H9 (cell line): ENCODE measurements around the gene FBXL7. TPM values are rescaled to one million over a fixed set of nuclear protein-coding genes. Genes with fewer than 3 reads are reported as not detected.

Source experiments
- DNase-seq: peaks from one replicate; pipeline ENCODE4 v3.0.0-alpha.2; 2017
- H2AFZ ChIP-seq: one replicate; pipeline ENCODE4 v1.6.1; 2013; ENCODE audit warnings: mild to moderate bottlenecking, low read length, control low read depth, moderate library complexity
- H2AK5ac ChIP-seq: 2 replicates; pipeline ENCODE4 v1.6.1; 2013; ENCODE audit warnings: low read length, control low read depth, mixed read lengths; ENCODE audit not compliant: insufficient read length
- H2BK120ac ChIP-seq: one replicate; pipeline ENCODE4 v1.6.1; 2013; ENCODE audit warnings: low read depth, mild to moderate bottlenecking, low read length, control low read depth, inconsistent platforms; ENCODE audit not compliant: poor library complexity, severe bottlenecking
- H2BK12ac ChIP-seq: 2 replicates; pipeline ENCODE4 v1.6.1; 2013; ENCODE audit warnings: low read length, control low read depth, mixed read lengths, low read depth; ENCODE audit not compliant: insufficient read length
- H2BK15ac ChIP-seq: 2 replicates; pipeline ENCODE4 v1.6.1; 2013; ENCODE audit warnings: low read depth, low read length, control low read depth
- H2BK20ac ChIP-seq: one replicate; pipeline ENCODE4 v1.6.1; 2013; ENCODE audit warnings: low read depth, mild to moderate bottlenecking, low read length, control low read depth, inconsistent platforms; ENCODE audit not compliant: poor library complexity, severe bottlenecking
- H2BK5ac ChIP-seq: 2 replicates; pipeline ENCODE4 v1.6.1; 2013; ENCODE audit warnings: low read length, control low read depth, mixed read lengths; ENCODE audit not compliant: insufficient read length
- H3K14ac ChIP-seq: 2 replicates; pipeline ENCODE4 v1.6.1; 2013; ENCODE audit warnings: low read length, control low read depth; ENCODE audit not compliant: insufficient read depth
- H3K18ac ChIP-seq: 2 replicates; pipeline ENCODE4 v1.6.1; 2013; ENCODE audit warnings: low read depth, mild to moderate bottlenecking, mixed read lengths, low read length, control low read depth; ENCODE audit not compliant: insufficient read length
- H3K23ac ChIP-seq: 2 replicates; pipeline ENCODE4 v1.6.1; 2013; ENCODE audit warnings: low read length, control low read depth, mixed read lengths, low read depth; ENCODE audit not compliant: insufficient read length
- H3K23me2 ChIP-seq: 2 replicates; pipeline ENCODE4 v1.6.1; 2013; ENCODE audit warnings: low read depth, mild to moderate bottlenecking, mixed read lengths, low read length, control low read depth; ENCODE audit not compliant: insufficient read length, poor library complexity, severe bottlenecking
- H3K27ac ChIP-seq: 2 replicates; pipeline ENCODE4 v1.5.1; 2013; ENCODE audit warnings: low read length, control low read depth, mixed read lengths, low read depth; ENCODE audit not compliant: insufficient read length
- H3K27me3 ChIP-seq: 2 replicates; pipeline ENCODE4 v1.6.1; 2013; ENCODE audit warnings: low read length, control low read depth, inconsistent platforms; ENCODE audit not compliant: insufficient read depth
- H3K4ac ChIP-seq: 2 replicates; pipeline ENCODE4 v1.6.1; 2013; ENCODE audit warnings: low read depth, mild to moderate bottlenecking, control low read depth, inconsistent platforms, low read length, moderate library complexity
- H3K4me1 ChIP-seq: 2 replicates; pipeline ENCODE4 v1.6.1; 2013; ENCODE audit warnings: low read length, control low read depth, inconsistent platforms; ENCODE audit not compliant: insufficient read depth
- H3K4me2 ChIP-seq: 2 replicates; pipeline ENCODE4 v1.6.1; 2013; ENCODE audit warnings: low read length, control low read depth, mixed read lengths; ENCODE audit not compliant: insufficient read length, insufficient read depth
- H3K56ac ChIP-seq: 2 replicates; pipeline ENCODE4 v1.6.1; 2013; ENCODE audit warnings: low read depth, mild to moderate bottlenecking, mixed read lengths, low read length, control low read depth; ENCODE audit not compliant: insufficient read length
- H3K79me1 ChIP-seq: 2 replicates; pipeline ENCODE4 v1.6.1; 2013; ENCODE audit warnings: low read depth, mild to moderate bottlenecking, moderate library complexity, low read length, control low read depth, inconsistent platforms; ENCODE audit not compliant: insufficient read depth, poor library complexity, severe bottlenecking
- H3K79me2 ChIP-seq: 2 replicates; pipeline ENCODE4 v1.6.1; 2013; ENCODE audit warnings: low read length, control low read depth, inconsistent platforms; ENCODE audit not compliant: insufficient read depth
- H3K9ac ChIP-seq: 2 replicates; pipeline ENCODE4 v1.6.1; 2013; ENCODE audit warnings: low read length, control low read depth, mixed read lengths; ENCODE audit not compliant: insufficient read length; ENCODE audit errors: extremely low read depth
- H3K9me3 ChIP-seq: one replicate; pipeline ENCODE4 v1.6.1; 2013; ENCODE audit warnings: low read depth, low read length, inconsistent platforms; ENCODE audit not compliant: control insufficient read depth
- H3T11ph ChIP-seq: one replicate; pipeline ENCODE4 v1.6.1; 2013; ENCODE audit warnings: mild to moderate bottlenecking, low read length, control low read depth, inconsistent platforms
- H4K20me1 ChIP-seq: one replicate; pipeline ENCODE4 v1.6.1; 2013; ENCODE audit not compliant: control insufficient read depth, insufficient read length, insufficient read depth
- H4K5ac ChIP-seq: 2 replicates; pipeline ENCODE4 v1.6.1; 2013; ENCODE audit warnings: low read depth, mild to moderate bottlenecking, mixed read lengths, low read length, control low read depth; ENCODE audit not compliant: insufficient read length
- H4K8ac ChIP-seq: replicated peaks from 2 replicates; pipeline ENCODE4 v1.6.1; 2013; ENCODE audit warnings: low read length, control low read depth, mixed read lengths, low read depth; ENCODE audit not compliant: insufficient read length
- H4K91ac ChIP-seq: 2 replicates; pipeline ENCODE4 v1.6.1; 2013; ENCODE audit warnings: low read depth, mild to moderate bottlenecking, moderate library complexity, mixed read lengths, low read length, control low read depth; ENCODE audit not compliant: insufficient read length
- H3K27ac Mint-ChIP-seq, 3 experiments: 2 replicates in 2 of 3; 3 replicates in 1 of 3; pipeline ENCODE4 v1.8.0; 2020 to 2021; ENCODE audit warnings: mixed read lengths in 3 of 3, mild to moderate bottlenecking in 1 of 3, moderate library complexity in 1 of 3
- H3K27me3 Mint-ChIP-seq: 2 replicates; pipeline ENCODE4 v1.8.0; 2021; ENCODE audit warnings: low read depth, mild to moderate bottlenecking, moderate library complexity, mixed read lengths
- H3K36me3 Mint-ChIP-seq, 3 experiments: 2 replicates in 2 of 3; 3 replicates in 1 of 3; pipeline ENCODE4 v1.8.0; 2020 to 2021; ENCODE audit warnings: low read depth in 3 of 3, mixed read lengths in 3 of 3; ENCODE audit not compliant: insufficient read depth in 1 of 3
- H3K4me1 Mint-ChIP-seq, 2 experiments: 2 replicates each; pipeline ENCODE4 v1.8.0; 2020; ENCODE audit warnings: mixed read lengths in 2 of 2
- H3K4me3 Mint-ChIP-seq, 2 experiments: 2 replicates in 1 of 2; 3 replicates in 1 of 2; pipeline ENCODE4 v1.8.0; 2020 to 2021; ENCODE audit warnings: mild to moderate bottlenecking in 2 of 2, mixed read lengths in 2 of 2, moderate library complexity in 1 of 2
- H3K9me3 Mint-ChIP-seq, 2 experiments: 2 replicates in 1 of 2; 3 replicates in 1 of 2; pipeline ENCODE4 v1.8.0; 2020; ENCODE audit warnings: mild to moderate bottlenecking in 2 of 2, mixed read lengths in 2 of 2, moderate library complexity in 1 of 2
- CTCF ChIP-seq: fragments of 200-600 bp; sonication (generic); conservative IDR thresholded peaks from 3 replicates; pipeline ENCODE4 v1.8.0; 2021; ENCODE audit warnings: antibody characterized with exemption, mild to moderate bottlenecking
- WGBS: extraction: QIAGEN DNeasy Blood & Tissue Kit; methylation state at CpG from one replicate; pipeline ENCODE4 v1.1.7; 2013; ENCODE audit warnings: missing lambda C conversion rate, low lambda C conversion rate, mixed read lengths; ENCODE audit not compliant: insufficient read length; ENCODE audit errors: extremely low coverage; 5-methylcytosine and 5-hydroxymethylcytosine counted together
- total RNA-seq: library from RNA; stranded (reverse); gene quantifications from 2 replicates; pipeline ENCODE4 v1.2.1, GENCODE V29; 2021

The FBXL7 gene
- total RNA-seq, 1 experiment from 2014 or later, result 14.6 TPM

GRCh38 chr5:15799612-15800011, 299.6 kb downstream of the FBXL7 start:
- no peak overlapping the region for H3K27ac Mint-ChIP-seq
- no peak overlapping the region for H4K8ac ChIP-seq
- no peak overlapping the region for H4K5ac ChIP-seq
- H3K27me3 ChIP-seq, result no peaks in the 10 kb centered on the region
- H3K56ac ChIP-seq, result no peak overlapping the region
- DNase-seq, result no peak
- no peaks in the 10 kb centered on the region for H4K20me1 ChIP-seq
- H2AFZ ChIP-seq, result no peak overlapping the region
- no peak overlapping the region for H2BK120ac ChIP-seq
- H3K4ac ChIP-seq, result no peak overlapping the region
- no peak overlapping the region for H2BK12ac ChIP-seq
- H3K18ac ChIP-seq, result no peak overlapping the region
- H3K27me3 Mint-ChIP-seq, result no peaks in the 10 kb centered on the region
- TF ChIP-seq CTCF, result no peak
- no peak overlapping the region for H3K14ac ChIP-seq
- no CpG with 5 or more reads among the region's 7 CpGs for WGBS
- H3K23ac ChIP-seq, result no peak overlapping the region
- H4K91ac ChIP-seq, result no peak overlapping the region
- H3K9me3 ChIP-seq, result peaks cover 11% of the 10 kb centered on the region
- no peaks in the 10 kb centered on the region for H3K23me2 ChIP-seq
- no peak overlapping the region for H3K9ac ChIP-seq
- H3K4me1 Mint-ChIP-seq, result peaks cover 26 to 35% of the 10 kb centered on the region in 2 experiments
- H3K4me3 Mint-ChIP-seq, result no peak overlapping the region
- H3K79me2 ChIP-seq, result no peaks in the 10 kb centered on the region; the same call in 1 of the 2 replicates
- H3K79me1 ChIP-seq, result no peaks in the 10 kb centered on the region
- H3K4me1 ChIP-seq, result peaks cover 4% of the 10 kb centered on the region; the same call in 1 of the 2 replicates
- H2AK5ac ChIP-seq, result no peak overlapping the region
- peaks cover 22 to 41% (median 35%) of the 10 kb centered on the region in 3 experiments for H3K36me3 Mint-ChIP-seq
- H2BK20ac ChIP-seq, result no peak overlapping the region
- no peak overlapping the region for H3T11ph ChIP-seq
- peaks cover 28 to 33% of the 10 kb centered on the region in 2 experiments for H3K9me3 Mint-ChIP-seq
- no peak overlapping the region for H3K27ac ChIP-seq
- no peak overlapping the region for H3K4me2 ChIP-seq
- H2BK5ac ChIP-seq, result no peak overlapping the region
- H2BK15ac ChIP-seq, result no peak overlapping the region
